Measurements from ENCODE around the gene DGLUCY.

Gene DGLUCY

GRCh38 chr14:91135039-91135438, 21.2 kb downstream of the DGLUCY start:
- H3K27me3 ChIP-seq (ENCODE audit: control insufficient read depth in 2 of 2, insufficient read depth in 2 of 2, low read length in 2 of 2), result no peaks in the 10 kb centered on the region
- peaks cover 23 to 31% of the 10 kb centered on the region in 2 donors for H3K36me3 ChIP-seq (ENCODE audit: control insufficient read depth in 2 of 2, insufficient read depth in 2 of 2, low read length in 2 of 2)
- H3K27ac ChIP-seq (ENCODE audit: low read depth in 2 of 2, low read length in 2 of 2), result no peak overlapping the region
- no peaks in the 10 kb centered on the region for H3K4me1 ChIP-seq (ENCODE audit: control insufficient read depth in 2 of 2, insufficient read depth in 2 of 2, low read length in 2 of 2)
- H3K9me3 ChIP-seq (ENCODE audit: control insufficient read depth in 2 of 2, low read length in 2 of 2), result no peaks in the 10 kb centered on the region
- no peak overlapping the region for H3K4me3 ChIP-seq (ENCODE audit: low read length in 2 of 2)
- no peak overlapping the region for H3K9ac ChIP-seq (ENCODE audit: low read depth in 1 of 2, low read length in 2 of 2)

DNA sequence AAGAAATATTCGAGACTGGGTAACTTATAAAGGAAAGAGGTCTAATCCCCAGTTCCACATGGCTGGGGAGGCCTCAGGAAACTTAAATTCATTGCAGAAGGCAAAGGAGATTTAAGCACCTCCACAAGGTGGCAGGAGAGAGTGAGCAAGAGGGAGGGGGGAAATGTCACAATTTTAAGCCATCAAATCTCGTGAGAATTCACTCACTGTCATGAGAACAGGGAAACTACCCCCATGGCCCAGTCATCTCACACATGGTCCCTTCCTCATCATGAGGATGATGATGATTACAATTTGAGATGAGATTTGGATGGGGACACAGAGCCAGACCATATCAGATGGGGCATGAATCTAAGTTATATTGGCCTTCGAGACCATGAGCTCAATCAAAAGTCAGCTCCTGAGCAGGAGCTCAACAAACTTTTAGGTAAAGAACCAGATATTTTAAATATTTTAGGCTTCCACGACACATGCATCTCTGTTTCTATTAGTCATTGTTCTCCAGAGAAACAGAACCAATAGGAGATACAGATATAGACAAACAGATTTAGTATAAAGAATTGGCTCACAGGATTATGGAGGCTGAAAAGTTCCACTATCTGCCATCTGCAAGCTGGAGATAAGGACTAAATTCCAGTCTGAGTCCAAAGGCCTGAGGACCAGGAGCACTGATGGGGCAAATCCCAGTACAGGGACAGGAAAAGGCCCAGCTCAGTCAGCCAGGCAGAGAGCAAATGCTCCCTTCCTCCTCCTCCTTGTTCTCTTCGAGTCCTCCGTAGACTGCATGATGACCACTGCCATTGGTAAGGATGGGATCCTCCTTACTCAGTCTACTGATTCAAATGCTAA, 24.9 kb downstream of the DGLUCY start:
- H3K9ac ChIP-seq (ENCODE audit: low read depth in 1 of 2, low read length in 2 of 2), result no peak overlapping the region
- no peaks in the 10 kb centered on the region for H3K9me3 ChIP-seq (ENCODE audit: control insufficient read depth in 2 of 2, low read length in 2 of 2)
- H3K4me1 ChIP-seq (ENCODE audit: control insufficient read depth in 2 of 2, insufficient read depth in 2 of 2, low read length in 2 of 2), result no peaks in the 10 kb centered on the region
- H3K27me3 ChIP-seq (ENCODE audit: control insufficient read depth in 2 of 2, insufficient read depth in 2 of 2, low read length in 2 of 2), result no peaks in the 10 kb centered on the region
- H3K4me3 ChIP-seq (ENCODE audit: low read length in 2 of 2), result no peak overlapping the region
- H3K36me3 ChIP-seq (ENCODE audit: control insufficient read depth in 2 of 2, insufficient read depth in 2 of 2, low read length in 2 of 2), result peaks cover 13 to 20% of the 10 kb centered on the region in 2 donors
- H3K27ac ChIP-seq (ENCODE audit: low read depth in 2 of 2, low read length in 2 of 2), result no peak overlapping the region

DNA sequence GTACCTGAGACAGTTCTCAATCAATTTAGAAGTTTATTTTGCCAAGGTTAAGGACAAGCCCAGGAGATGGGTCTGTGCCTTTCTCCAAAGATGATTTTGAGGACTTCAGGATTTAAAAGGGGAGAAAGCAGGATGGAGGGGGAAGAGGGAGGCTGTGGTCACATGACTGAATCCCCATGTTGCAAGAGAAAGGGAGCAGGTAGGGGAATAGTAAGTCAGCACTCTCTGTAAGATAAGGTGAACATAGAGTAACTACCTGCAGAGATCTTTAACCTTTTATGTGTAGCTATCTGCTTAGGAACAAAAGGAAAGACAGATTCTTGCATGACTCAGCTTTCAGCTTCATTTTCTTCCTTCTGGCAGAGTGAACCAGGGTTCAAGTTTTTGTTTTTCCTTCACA, 25.9 kb downstream of the DGLUCY start:
- no peak overlapping the region for H3K9ac ChIP-seq (ENCODE audit: low read depth in 1 of 2, low read length in 2 of 2)
- H3K4me1 ChIP-seq (ENCODE audit: control insufficient read depth in 2 of 2, insufficient read depth in 2 of 2, low read length in 2 of 2), result no peaks in the 10 kb centered on the region
- no peak overlapping the region for H3K4me3 ChIP-seq (ENCODE audit: low read length in 2 of 2)
- H3K9me3 ChIP-seq (ENCODE audit: control insufficient read depth in 2 of 2, low read length in 2 of 2), result no peaks in the 10 kb centered on the region
- peaks cover 16% of the 10 kb centered on the region in 2 donors for H3K36me3 ChIP-seq (ENCODE audit: control insufficient read depth in 2 of 2, insufficient read depth in 2 of 2, low read length in 2 of 2)
- no peak overlapping the region for H3K27ac ChIP-seq (ENCODE audit: low read depth in 2 of 2, low read length in 2 of 2)
- H3K27me3 ChIP-seq (ENCODE audit: control insufficient read depth in 2 of 2, insufficient read depth in 2 of 2, low read length in 2 of 2), result no peaks in the 10 kb centered on the region

- Histone ChIP-seq H3K4me3 (ENCODE audit: low read length in 2 of 2) (no peak overlapping the region), H3K27me3 (ENCODE audit: control insufficient read depth in 2 of 2, insufficient read depth in 2 of 2, low read length in 2 of 2) (no peaks in the 10 kb centered on the region), H3K9me3 (ENCODE audit: control insufficient read depth in 2 of 2, low read length in 2 of 2) (no peaks in the 10 kb centered on the region), H3K27ac (ENCODE audit: low read depth in 2 of 2, low read length in 2 of 2) (no peak overlapping the region), H3K4me1 (ENCODE audit: control insufficient read depth in 2 of 2, insufficient read depth in 2 of 2, low read length in 2 of 2) (no peaks in the 10 kb centered on the region), H3K9ac (ENCODE audit: low read depth in 1 of 2, low read length in 2 of 2) (no peak overlapping the region), H3K36me3 (ENCODE audit: control insufficient read depth in 2 of 2, insufficient read depth in 2 of 2, low read length in 2 of 2) (peaks cover 20% of the 10 kb centered on the region in 2 donors)
Measured at GRCh38 chr14:91140672-91141071, 26.8 kb downstream of the DGLUCY start.

DNA sequence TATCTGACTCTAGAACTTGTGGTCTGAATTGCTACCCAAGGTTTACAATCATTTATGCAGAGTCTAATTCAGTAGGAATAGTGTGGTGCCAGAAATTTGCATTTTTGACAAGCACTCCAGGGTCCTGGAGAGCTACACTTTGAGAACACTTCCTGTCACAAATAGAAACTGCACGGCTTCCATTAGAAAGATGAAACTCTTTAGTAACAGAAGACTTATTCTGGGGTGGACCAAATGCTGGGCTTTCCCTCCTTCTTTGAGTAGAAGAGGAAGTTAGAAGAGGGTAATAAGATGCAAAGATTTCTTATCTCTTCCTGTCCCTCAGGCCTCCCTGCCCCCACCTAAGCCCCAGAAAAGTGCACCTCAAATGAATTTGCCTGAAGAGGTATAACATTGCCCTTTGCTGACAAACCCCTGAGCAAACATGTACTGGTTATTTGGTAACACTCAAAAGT, 28.4 kb downstream of the DGLUCY start:
- Histone ChIP-seq H3K27me3 (ENCODE audit: control insufficient read depth in 2 of 2, insufficient read depth in 2 of 2, low read length in 2 of 2) (no peaks in the 10 kb centered on the region), H3K9ac (ENCODE audit: low read depth in 1 of 2, low read length in 2 of 2) (no peak overlapping the region), H3K9me3 (ENCODE audit: control insufficient read depth in 2 of 2, low read length in 2 of 2) (no peaks in the 10 kb centered on the region), H3K4me3 (ENCODE audit: low read length in 2 of 2) (no peak overlapping the region), H3K36me3 (ENCODE audit: control insufficient read depth in 2 of 2, insufficient read depth in 2 of 2, low read length in 2 of 2) (peaks cover 29 to 32% of the 10 kb centered on the region in 2 donors), H3K4me1 (ENCODE audit: control insufficient read depth in 2 of 2, insufficient read depth in 2 of 2, low read length in 2 of 2) (no peaks in the 10 kb centered on the region), H3K27ac (ENCODE audit: low read depth in 2 of 2, low read length in 2 of 2) (peak overlapping the region in 1 of 2 donors; percentile 33)

DNA sequence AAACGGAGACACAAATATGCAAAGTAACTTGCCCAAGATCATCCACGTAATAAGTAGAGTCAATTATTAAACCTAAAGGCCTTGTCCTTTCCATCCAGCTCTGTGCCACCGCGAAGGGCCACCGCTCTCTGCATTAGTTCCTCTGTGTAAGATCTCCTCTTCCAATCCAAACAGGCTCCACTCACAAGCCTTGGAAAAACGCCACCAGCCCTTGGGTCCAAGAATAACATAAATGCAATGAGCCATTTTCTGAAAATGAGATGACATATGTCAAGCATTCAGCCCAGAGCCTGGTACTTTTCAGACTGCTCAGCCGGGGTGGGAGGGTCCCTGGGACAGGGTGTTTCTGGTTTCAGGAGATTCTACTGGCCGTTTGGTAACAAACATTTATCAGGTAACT, 30.0 kb downstream of the DGLUCY start:
- Histone ChIP-seq H3K4me3 (ENCODE audit: low read length in 2 of 2) (no peak overlapping the region), H3K27me3 (ENCODE audit: control insufficient read depth in 2 of 2, insufficient read depth in 2 of 2, low read length in 2 of 2) (no peaks in the 10 kb centered on the region), H3K36me3 (ENCODE audit: control insufficient read depth in 2 of 2, insufficient read depth in 2 of 2, low read length in 2 of 2) (peaks cover 29 to 36% of the 10 kb centered on the region in 2 donors), H3K4me1 (ENCODE audit: control insufficient read depth in 2 of 2, insufficient read depth in 2 of 2, low read length in 2 of 2) (no peaks in the 10 kb centered on the region), H3K9me3 (ENCODE audit: control insufficient read depth in 2 of 2, low read length in 2 of 2) (no peaks in the 10 kb centered on the region), H3K27ac (ENCODE audit: low read depth in 2 of 2, low read length in 2 of 2) (no peak overlapping the region), H3K9ac (ENCODE audit: low read depth in 1 of 2, low read length in 2 of 2) (no peak overlapping the region)

GRCh38 chr14:91144425-91145145, 30.7 kb downstream of the DGLUCY start:
- Histone ChIP-seq H3K4me3 (ENCODE audit: low read length in 2 of 2) (no peak overlapping the region), H3K27ac (ENCODE audit: low read depth in 2 of 2, low read length in 2 of 2) (no peak overlapping the region), H3K36me3 (ENCODE audit: control insufficient read depth in 2 of 2, insufficient read depth in 2 of 2, low read length in 2 of 2) (peaks cover 29 to 39% of the 10 kb centered on the region in 2 donors), H3K27me3 (ENCODE audit: control insufficient read depth in 2 of 2, insufficient read depth in 2 of 2, low read length in 2 of 2) (no peaks in the 10 kb centered on the region), H3K9me3 (ENCODE audit: control insufficient read depth in 2 of 2, low read length in 2 of 2) (no peaks in the 10 kb centered on the region), H3K4me1 (ENCODE audit: control insufficient read depth in 2 of 2, insufficient read depth in 2 of 2, low read length in 2 of 2) (peaks cover 6% of the 10 kb centered on the region in 2 donors), H3K9ac (ENCODE audit: low read depth in 1 of 2, low read length in 2 of 2) (no peak overlapping the region)

- Histone ChIP-seq H3K36me3 (ENCODE audit: control insufficient read depth in 2 of 2, insufficient read depth in 2 of 2, low read length in 2 of 2) (peaks cover 29 to 39% of the 10 kb centered on the region in 2 donors), H3K27ac (ENCODE audit: low read depth in 2 of 2, low read length in 2 of 2) (no peak overlapping the region), H3K9ac (ENCODE audit: low read depth in 1 of 2, low read length in 2 of 2) (no peak overlapping the region), H3K4me1 (ENCODE audit: control insufficient read depth in 2 of 2, insufficient read depth in 2 of 2, low read length in 2 of 2) (peaks cover 7 to 9% of the 10 kb centered on the region in 2 donors), H3K9me3 (ENCODE audit: control insufficient read depth in 2 of 2, low read length in 2 of 2) (no peaks in the 10 kb centered on the region), H3K27me3 (ENCODE audit: control insufficient read depth in 2 of 2, insufficient read depth in 2 of 2, low read length in 2 of 2) (no peaks in the 10 kb centered on the region), H3K4me3 (ENCODE audit: low read length in 2 of 2) (no peak overlapping the region)
Measured at GRCh38 chr14:91145391-91146160, 31.7 kb downstream of the DGLUCY start.

- Histone ChIP-seq H3K36me3 (ENCODE audit: control insufficient read depth in 2 of 2, insufficient read depth in 2 of 2, low read length in 2 of 2) (peaks cover 29 to 39% of the 10 kb centered on the region in 2 donors), H3K27me3 (ENCODE audit: control insufficient read depth in 2 of 2, insufficient read depth in 2 of 2, low read length in 2 of 2) (no peaks in the 10 kb centered on the region), H3K9me3 (ENCODE audit: control insufficient read depth in 2 of 2, low read length in 2 of 2) (no peaks in the 10 kb centered on the region), H3K9ac (ENCODE audit: low read depth in 1 of 2, low read length in 2 of 2) (no peak overlapping the region), H3K4me3 (ENCODE audit: low read length in 2 of 2) (no peak overlapping the region), H3K4me1 (ENCODE audit: control insufficient read depth in 2 of 2, insufficient read depth in 2 of 2, low read length in 2 of 2) (peaks cover 7 to 9% of the 10 kb centered on the region in 2 donors), H3K27ac (ENCODE audit: low read depth in 2 of 2, low read length in 2 of 2) (no peak overlapping the region)
Measured at GRCh38 chr14:91146661-91147060, 32.8 kb downstream of the DGLUCY start.

Data from mucosa of rectum (tissue), 2 donors.